Stromal cell of bone marrow (primary cell): Measurements from ENCODE around the gene NME7.
"Not testable (repeated sequence)": the region's sequence is repeated elsewhere in the genome, so short reads cannot be mapped to it uniquely, and the experiment has no call there.

ENCODE experiments used
- DNase-seq: peaks from one replicate; pipeline ENCODE4 v3.0.0-alpha.2; 2012; ENCODE audit warnings: low read depth

NME7 gene

GRCh38 chr1:169127305-169127704 is 240.3 kb downstream of the NME7 start:
- DNase-seq = no peak

DNA sequence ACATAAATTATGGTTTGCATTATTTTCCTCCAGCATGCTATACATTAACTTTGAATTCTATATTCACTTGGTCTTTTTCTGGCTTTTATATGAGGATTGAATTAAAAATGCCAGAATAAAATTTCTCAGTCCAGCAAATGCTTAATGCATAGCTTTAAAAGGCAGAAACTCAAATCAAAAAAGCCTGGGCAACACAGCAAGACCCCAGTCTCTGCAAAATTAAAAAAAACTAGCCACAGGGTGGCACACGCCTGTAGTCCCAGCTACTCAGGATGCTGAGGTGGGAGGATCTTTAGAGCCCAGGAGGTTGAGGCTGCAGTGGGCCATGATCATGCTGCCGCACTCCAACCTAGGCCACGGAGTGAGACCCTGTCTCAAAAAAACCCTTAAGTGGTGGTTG is 241.3 kb downstream of the NME7 start:
- DNase-seq = no peak

DNA sequence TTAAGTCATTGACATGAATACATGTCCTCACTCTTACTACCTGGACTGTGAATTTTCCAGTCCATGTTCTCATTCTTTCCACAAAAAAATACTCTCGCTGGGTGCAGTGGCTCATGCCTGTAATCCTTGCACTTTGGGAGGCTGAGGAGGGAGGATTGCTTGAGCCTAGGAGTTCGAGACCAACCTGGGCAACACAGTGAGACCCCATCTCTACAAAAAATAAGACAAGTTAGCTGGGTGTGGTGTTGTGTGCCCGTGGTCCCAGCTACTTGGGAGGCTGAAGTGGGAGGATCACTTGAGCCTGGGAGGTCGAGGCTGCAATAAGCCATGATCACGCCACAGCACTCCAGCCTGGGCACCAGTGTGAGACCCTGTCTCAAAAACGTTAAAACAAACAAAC is 242.0 kb downstream of the NME7 start:
- DNase-seq = not testable (repeated sequence)

- no peak for DNase-seq
These were observed 243.1 kb downstream of the NME7 start for GRCh38 chr1:169124459-169124858.

GRCh38 chr1:169122976-169123375 is 244.6 kb downstream of the NME7 start:
- DNase-seq = no peak

- no peak for DNase-seq
These were observed 246.3 kb downstream of the NME7 start for GRCh38 chr1:169121146-169121923.

- DNase-seq = no peak
These were observed 247.5 kb downstream of the NME7 start for GRCh38 chr1:169120066-169120465.

DNA sequence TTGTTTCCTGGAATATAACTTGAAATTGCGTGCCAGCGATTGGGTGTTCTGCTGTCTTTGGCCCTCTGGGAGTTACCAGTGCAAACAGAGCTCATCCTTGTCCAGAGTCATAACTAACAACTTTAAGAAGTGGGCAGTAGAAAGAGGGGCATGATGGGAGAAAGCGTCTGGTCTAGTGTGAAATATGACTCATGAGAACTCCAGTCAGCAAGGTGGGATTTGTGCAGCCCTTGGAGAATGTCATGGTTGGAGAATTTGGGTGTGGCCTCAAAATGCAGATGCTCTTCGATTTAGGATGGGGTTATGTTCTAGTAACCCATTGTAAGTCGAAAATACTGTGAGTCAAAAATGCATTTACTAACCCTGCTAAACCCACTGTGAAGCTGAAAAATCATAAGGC is 248.2 kb downstream of the NME7 start:
- DNase-seq = no peak

DNA sequence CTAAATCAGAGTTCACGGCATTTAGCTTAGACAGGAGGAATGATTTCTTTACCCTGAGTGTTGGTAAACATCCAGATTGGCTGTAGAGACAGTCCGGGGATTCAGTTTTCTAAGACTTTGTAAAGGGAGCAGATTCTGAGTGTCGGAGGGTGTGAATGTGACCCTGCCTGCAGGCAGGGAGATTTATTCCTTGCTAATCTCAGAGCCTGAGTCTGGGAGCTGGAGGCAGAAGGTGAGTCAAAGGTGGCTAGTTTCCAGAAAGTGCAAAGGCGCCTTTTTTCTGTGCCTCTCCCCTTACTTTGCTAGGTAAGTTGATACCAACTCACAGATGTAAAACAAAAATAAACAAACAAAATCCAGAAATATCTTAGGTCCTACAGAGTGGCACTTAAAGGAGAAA is 249.4 kb downstream of the NME7 start:
- DNase-seq = no peak

DNA sequence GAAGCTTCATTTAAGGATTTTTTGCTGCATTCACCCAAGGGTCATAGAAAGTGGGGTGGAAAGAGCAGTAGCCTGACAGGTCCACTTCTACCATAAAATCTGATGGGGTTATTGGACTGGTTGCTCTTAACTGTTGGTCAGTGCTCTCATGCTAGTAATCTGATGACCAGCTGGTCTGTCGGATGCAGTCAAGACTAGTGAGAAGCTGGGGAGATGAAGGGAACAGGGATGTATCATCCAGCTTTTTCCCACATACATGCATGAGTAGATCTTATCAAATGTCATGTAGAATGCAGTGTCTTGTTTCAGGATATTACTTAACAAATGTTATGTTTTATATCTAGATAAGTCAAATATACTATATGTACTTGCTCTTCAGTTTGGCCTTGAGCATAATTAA is 250.0 kb downstream of the NME7 start:
- no peak for DNase-seq

GRCh38 chr1:169117014-169117413 is 250.6 kb downstream of the NME7 start:
- DNase-seq = no peak

- DNase-seq = no peak
These were observed 251.6 kb downstream of the NME7 start for GRCh38 chr1:169115891-169116585.

DNA sequence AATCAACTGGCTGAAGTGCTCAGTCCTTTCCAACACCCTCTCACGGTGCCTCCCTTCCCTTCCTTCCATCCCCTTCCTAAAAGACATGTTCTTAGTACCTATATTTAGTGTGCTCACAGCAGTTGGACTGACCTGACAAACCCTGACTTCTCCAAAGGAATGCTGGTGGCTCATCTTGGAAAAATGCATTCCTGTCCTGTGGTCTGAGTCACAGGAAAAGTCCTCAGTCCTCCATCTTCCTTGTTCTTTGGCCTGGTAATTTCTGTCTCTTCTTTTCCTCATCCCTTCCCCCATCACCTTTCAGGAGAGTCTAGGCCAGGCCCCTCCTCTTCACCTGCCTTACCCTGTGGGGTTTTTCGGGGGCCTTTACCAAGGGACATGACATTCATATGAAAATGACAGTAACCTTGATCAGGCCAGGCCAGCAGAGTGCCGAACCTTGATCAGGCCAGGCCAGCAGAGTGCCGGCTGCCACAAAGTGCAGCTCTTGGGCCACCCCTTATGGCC is 253.9 kb downstream of the NME7 start:
- DNase-seq = no peak

GRCh38 chr1:169112241-169112640 is 255.4 kb downstream of the NME7 start:
- no peak for DNase-seq

- no peak for DNase-seq
These were observed 256.1 kb downstream of the NME7 start for GRCh38 chr1:169111472-169111871.

GRCh38 chr1:169110689-169111447 is 256.7 kb downstream of the NME7 start:
- DNase-seq = no peak

DNA sequence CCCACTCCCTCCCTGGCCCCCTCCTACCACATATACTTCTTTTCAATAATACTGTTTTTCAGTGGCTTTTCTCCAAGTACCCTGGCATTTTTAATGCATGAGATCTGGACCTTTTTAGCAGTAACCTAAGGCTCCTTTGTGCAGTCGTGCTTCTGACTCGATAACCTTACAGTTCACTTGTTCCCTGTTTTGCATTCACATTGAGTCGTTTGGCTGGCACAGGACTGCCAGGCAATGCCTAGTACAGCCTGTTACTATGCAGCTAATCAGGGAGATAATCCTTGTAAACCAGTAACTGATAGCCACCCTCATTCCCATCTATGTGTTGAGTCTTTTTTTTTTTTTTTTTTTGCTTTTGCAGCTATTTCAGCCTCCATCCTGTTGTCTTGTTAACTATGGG is 257.4 kb downstream of the NME7 start:
- DNase-seq = no peak

GRCh38 chr1:169109561-169110134 is 257.9 kb downstream of the NME7 start:
- peak; percentile 53 for DNase-seq

DNA sequence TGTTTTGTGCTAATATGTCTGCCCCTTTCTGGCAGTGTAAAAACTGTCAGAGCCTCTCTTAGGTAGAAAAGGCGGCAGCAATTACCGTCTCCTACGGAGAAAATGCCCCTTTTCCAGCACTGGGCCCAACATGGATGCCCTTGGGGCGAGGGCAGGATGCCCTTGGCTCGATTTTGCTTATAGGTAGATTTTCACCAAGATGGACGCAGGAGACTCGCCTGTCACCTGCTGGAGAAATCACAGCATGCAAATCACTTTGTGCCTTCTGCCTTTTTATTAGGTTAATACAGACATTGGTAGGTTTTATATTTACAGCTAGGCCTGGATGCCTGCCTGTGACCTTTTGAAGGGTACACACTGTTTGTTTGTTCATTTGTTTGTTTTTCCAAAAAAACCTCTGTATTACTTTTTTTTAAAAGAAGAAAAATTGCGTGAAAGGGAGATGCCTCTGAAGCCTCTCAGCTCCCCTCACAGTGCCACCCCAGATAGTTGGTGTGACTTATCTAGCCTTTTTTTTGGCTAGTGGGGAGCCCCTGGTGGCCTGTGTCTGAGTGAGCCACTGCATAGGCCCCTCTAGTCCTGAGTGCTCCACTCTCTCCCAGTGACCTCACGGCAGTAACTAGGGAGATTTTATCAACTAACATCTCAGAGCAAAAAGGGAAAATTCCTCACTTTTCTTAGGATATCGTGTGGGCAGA is 258.6 kb downstream of the NME7 start:
- DNase-seq = no peak

DNA sequence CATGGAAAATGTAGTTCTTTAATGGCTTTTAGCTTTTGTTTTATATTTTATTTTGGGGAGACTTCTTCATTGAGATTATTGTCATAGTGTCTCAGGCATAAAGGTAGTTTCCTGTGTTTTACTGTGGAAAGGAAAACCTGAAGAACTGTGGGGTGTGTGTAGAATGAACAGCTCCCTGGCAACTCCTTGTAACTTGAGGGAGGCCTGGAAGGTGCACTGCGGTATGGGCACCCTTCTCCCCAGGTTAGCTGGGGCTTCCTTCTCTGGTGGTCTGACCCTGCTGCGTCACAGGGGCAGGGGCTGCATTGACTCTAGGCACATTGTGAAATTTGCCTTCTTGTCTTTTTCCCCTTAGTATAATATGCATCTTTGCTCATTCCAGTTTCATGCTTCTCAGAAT is 259.4 kb downstream of the NME7 start:
- DNase-seq = no peak

GRCh38 chr1:169107603-169108208 is 259.9 kb downstream of the NME7 start:
- DNase-seq = no peak
